HG02884 (cell line): ENCODE results near the gene DNAH10.

Experiments
- ATAC-seq: cut with Tn5 transposase; IDR thresholded peaks from one replicate; pipeline ENCODE4 v1.9.1; 2021; ENCODE audit warnings: mild to moderate bottlenecking, moderate library complexity; ENCODE audit not compliant: unreplicated experiment

Gene DNAH10

DNA sequence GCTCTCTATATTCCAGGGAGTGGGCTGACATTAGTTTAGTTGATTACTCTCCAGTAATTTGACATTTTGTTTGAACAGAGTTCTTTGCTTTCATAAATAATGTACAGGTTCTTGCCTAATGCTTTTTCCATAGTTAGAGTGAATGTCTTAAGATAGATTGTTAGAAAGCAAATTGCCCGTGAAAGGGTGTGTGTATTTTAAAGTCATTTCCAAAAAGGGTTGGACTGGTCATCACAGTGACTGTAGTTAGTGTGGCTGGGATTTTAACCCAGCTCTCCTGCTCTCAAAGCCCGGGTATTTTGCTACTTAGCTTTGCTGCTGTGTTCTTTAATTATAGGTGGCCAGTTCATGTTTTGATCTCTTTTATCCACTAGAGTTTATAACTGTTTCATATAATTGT lies 74.2 kb downstream of the DNAH10 start:
- no peak for ATAC-seq

DNA sequence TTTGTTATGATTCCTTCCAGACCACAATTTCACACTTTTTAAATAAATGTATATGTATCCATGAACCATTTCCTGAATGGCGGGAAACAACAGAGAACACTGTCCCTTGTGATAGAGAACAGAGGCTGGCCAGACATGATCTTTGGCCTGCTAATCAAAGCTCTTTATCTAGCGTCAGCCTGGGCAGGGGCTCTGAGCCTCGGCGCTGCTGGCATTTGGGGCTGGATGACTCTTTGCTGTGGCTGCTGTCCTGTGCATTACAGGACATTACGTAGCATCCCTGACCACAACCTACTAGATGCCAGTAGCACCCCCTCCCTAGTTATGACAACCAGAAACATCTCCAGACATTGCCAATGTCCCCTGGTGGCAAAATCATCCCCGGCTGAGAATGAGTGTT lies 77.7 kb downstream of the DNAH10 start:
- ATAC-seq = no peak

DNA sequence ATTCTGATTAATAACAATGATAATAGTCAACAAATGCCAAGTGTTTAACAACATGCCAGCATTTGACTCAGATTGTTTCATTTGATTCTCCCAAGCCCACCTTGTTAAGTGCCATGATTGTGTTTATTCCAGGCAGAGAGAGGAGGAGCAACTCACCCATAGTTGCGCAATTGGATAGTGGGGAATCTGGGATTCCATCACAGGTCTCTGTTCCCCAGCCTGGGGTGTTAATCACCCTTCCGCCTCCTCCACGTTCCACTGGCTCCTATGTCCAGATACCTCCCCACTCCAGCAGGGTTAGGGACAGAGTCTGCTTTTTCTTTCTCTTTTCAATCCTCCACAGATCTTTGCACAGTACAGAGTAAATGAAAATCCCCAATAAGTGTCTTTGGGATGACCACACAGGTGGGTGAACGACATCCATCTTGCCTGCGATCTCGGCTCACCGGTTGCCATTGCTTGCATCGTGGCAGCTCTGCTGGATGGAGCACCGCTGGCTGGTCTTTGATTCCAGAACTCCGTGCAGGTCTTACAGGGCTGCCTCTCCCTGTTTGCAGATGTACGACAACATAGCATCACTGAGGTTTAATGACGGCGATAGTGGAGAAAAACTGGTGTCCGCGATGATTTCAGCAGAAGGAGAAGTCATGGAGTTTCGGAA lies 78.8 kb downstream of the DNAH10 start:
- no peak for ATAC-seq

DNA sequence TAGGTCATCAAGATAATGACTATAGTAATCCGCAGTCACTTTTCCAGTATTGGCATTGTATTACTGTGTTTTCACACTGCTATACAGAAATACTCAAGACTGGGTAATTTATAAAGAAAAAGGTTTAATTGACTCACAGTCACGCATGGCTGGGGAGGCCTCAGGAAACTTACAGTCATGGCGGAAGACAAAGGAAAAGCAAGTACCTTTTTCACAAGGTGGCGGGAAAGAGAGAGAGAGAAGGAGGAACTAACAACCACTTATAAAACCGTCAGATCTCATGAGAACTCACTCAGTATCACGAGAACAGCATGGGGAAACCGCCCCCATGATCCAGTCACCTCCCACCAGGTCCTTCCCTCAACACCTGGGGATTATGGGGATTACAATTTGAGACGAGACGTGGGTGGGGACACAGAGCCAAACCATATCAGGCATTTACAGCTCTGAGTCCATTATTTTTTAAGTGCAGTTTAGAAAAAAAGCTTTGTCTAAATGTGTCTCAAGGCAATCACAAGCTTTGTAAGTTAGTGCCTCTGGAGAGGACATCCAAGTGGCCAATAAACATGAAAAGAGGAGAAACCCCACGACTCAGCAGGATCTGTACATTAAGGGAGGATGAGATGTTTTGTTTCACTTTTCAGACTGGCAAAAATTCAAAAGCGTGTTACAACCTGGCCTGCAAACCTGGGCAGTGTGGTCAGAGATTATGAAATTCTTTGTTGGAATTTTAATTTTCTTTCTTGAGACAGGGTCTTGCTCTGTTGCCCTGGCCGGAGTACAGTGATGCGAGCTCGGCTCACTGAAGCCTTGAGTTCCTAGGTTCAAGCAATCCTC lies 82.0 kb downstream of the DNAH10 start:
- no peak for ATAC-seq

DNA sequence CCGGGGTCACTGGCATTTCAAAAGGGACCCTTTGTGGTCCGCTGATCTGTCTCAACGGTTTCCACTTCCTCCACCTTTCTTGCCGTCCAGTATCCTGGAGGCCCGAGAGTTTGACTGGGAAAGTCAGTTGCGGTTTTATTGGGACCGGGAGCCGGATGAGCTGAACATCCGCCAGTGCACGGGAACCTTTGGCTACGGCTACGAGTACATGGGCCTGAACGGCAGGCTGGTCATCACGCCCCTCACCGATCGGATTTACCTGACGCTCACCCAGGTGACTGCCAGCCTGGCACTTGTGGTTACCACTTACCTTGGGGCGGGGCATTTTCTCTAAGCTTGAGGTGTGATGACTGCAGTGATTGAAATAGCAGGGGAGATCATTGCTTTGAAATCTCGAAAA lies 83.8 kb downstream of the DNAH10 start:
- ATAC-seq = no peak

DNA sequence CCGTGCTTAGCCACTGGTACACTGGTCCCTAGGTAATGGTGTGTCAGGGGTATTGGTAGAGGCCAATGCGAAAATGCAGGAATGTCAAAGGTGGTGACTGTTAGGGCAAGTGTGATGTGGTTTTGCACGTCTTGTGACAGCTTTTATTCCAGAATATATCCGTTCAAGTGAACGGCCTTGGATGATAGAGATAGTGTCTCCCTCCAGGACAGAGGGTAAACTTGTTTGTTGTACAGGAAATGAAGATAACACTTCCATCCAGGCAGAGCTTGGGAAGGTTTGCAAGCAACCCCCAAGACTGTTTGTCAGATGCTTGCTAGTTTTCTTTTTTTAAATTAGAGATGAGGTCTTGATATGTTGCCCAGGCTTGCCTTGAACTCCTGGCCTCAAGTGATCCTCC lies 84.2 kb downstream of the DNAH10 start:
- ATAC-seq = no peak

DNA sequence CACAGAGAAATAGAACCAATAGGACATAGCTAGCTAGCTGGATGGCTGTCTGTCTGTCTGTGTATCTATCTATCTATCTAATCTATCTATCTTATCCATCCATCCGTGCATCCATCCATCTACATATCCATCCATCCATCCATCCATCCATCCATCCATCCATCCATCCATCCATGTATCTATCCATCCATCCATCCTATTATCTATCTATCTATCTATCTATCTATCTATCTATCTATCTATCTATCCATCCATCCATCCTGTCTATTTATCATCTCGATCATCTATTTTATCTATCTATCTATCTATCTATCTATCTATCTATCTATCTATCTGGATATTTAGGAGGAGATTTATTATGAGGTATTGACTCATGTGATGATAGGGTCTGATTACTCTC lies 84.9 kb downstream of the DNAH10 start:
- no peak for ATAC-seq

DNA sequence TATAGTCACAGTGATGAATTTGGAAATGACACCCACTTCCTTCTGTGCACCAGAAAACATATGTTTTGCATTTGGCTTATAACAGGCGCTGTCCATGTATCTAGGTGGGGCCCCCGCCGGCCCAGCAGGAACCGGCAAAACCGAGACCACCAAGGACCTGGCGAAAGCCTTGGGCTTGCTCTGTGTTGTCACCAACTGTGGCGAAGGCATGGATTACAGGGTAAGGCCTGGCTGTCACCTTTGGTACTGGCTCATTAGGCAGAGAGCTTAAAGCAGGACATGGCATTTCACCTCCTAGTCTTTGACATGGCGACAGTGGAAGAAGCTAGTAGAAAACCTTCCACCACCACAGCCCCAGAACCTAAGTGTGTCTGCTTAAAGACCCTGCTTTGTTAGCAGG lies 85.8 kb downstream of the DNAH10 start:
- ATAC-seq = no peak

DNA sequence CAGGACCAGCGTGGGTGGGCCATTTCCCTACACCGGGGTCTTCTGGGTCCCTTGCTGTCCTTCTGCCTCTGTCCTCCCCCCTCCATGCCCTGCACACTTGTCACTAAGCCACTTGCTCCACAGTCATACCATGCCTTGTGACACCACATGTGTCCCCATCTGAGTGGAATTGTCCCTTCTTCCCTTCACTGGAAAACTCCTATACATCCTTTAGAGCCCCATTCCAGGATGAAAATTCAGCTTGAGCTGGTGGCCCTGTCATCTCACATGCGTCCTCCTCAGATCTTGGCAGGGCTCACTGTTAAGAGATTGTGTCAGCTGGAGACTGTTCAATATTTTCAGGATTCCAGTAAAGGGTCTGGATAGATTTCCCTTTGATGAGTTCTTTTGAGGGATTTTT lies 87.4 kb downstream of the DNAH10 start:
- no peak for ATAC-seq

DNA sequence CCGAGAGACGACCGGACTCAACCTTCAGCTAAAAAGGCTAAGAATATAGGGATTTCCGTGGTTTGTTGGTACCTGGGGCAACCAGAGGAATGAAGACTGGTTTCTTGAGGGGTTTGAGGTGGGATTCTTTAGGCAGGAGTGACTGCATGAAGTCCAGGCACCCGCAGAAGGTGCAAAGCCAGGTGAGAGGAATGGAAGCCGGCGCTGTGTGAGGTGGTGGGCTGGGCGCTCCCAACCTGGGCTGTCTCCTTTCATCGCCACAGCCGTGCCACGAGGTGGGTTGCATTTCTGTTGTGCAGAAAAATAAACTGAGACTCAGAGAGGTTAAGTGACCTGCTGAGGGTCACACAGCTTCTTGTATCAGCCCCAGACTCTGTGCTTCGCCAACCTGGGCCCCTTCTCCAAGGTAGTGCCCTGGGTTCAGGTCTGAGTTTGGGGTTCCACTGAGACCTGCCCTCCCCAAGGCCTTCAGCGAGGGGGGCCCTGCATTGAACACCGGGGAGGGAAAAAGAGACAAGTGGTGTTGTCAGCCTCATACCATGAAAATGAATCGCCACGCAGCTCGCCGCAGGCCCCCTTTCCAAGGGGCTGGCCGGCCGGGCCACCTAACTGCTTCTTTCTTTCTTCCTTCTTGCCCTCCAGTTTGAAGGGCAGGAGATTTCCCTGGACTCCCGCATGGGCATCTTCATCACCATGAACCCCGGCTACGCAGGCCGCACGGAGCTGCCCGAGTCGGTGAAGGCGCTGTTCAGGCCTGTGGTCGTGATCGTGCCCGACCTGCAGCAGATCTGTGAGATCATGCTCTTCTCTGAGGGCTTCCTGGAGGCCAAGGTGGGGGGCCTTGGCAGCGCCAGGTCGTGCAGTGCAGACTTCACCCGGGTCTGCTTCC lies 88.4 kb downstream of the DNAH10 start:
- no peak for ATAC-seq

DNA sequence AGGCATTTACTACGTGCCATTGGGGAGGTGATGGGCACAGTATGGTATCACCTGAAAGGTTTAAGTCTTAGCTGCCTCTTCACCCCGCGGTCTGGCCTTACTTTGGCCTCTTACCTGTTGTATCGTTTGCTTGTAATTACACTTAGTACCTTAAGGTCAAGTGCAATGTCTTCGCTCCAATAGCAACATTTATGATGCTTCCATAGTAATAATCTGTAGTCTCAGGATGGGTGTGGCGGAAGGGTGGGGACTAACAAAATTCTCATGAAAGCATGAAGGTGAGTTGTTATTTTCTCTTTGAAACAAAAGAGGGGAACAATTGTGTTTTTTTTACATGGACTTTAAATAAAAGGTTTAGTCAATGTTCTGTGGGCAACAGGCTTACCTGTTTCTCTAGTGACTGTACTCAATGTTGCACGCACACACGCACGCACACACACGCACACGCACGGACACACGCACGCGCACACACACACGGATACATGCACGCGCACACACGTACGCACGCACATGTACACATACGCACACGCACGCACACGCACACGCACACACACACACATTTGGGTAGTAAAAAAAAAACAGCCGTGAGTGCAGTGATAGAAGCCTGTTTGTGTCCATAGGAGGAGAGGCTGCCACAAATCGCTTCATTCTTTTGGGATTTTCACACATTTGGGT lies 91.4 kb downstream of the DNAH10 start:
- no peak for ATAC-seq

DNA sequence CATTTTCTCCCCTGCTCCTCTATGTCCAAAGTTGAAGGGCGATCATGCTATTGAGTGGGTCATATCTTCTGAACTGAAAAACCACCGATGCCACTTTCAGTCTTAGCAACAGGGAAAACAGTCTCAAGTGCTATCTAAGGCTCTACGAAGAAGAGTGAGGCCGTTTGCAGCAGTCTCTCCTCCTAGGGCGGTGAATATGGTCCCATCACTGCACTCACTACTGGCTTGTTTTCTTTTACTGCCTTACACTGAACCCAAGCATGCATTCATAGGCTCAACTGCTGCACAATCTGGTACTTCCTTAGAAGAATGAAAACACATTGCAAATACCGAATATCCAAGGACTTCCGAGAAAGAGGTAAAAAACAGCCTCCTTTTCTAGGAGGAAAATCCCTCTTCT lies 92.1 kb downstream of the DNAH10 start:
- no peak for ATAC-seq

DNA sequence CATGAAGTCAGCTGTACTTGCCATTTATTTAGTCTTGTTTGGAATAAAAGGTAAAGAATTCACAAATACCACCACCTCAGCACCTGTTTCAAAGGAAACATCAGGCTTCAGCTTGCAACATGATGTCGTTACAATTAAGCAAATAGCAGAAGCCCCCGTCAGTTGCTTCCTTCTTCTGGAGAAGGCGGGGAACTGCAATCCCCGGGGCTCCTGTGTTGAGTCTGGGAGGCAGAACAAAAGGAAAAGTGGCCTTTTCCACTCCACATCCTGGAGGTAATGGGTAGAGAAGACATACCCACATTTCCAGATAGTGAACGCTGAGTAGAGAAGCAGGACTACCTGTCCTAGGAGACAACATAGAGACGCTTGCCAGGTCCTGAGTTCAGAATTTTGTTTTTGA lies 92.8 kb downstream of the DNAH10 start:
- no peak for ATAC-seq

DNA sequence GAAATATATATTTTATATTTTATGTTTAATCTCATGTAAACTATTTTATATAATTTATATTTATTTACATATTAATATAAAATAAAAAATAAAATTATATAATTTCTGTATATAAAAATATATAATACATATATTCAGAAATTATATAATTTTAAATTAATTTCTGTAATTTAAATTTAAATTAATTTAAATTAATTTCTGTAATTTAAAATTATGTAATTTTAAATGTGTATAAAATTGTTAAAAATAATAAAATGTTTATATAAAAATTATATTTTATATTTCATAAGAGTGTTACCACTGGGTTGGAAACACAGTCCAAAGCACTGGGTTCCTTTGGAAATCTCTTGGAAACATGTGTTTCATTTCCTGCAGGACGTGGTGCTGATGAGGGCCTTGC lies 94.6 kb downstream of the DNAH10 start:
- no peak for ATAC-seq

DNA sequence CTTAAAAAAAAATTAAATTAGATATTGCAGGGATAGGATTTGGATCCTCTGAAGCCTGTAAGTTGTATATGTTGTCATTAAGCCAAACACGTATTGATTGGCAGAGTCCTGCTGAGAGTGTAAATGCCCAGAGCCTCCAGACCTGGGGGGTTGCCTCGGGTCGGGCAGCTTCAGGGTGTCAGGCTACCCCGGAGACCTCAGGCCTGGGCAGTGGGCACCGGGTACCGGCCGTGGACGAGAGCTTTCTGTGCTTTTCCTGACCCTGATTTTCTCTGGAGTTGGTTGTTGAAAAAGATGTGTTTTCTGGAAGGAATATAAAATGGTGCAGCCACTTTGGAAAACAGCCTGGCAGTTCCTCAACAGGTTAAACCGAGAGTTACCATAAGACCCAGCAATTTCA lies 96.1 kb downstream of the DNAH10 start:
- no peak for ATAC-seq

DNA sequence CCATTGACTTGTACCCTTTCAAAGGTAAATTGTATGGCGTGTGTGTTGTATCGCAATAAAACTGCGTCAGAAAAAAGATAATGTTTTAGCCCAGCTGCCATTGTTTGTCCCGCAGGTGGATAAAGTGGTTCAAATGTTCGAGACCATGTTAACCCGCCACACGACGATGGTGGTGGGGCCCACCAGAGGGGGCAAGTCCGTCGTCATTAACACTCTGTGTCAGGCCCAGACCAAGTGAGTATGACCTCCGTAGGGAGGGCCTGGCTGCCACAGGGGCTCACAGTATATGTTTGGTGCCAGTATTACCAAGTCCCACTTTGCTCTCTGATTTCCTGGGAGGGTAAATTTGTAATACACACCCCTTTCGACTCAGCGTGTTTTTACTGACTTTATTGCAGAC lies 96.9 kb downstream of the DNAH10 start:
- no peak for ATAC-seq

DNA sequence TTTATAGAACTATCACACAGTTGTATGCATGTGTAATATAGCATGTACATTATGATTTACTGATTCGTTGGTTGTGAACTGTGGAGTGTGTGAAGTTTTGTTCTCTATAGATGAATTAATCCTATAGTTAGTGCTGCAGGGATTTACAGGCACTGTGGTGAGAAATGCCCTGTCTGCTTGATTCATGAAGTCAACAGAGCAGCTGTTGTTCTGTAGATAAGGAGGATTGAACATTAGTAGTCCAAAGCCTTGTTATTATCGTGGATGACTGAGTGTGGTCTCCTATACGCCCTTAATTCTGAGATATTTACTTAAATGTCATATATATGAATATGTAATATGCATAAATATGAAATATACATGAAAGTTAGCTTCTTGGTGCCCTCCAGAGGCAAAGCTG lies 98.3 kb downstream of the DNAH10 start:
- no peak for ATAC-seq

DNA sequence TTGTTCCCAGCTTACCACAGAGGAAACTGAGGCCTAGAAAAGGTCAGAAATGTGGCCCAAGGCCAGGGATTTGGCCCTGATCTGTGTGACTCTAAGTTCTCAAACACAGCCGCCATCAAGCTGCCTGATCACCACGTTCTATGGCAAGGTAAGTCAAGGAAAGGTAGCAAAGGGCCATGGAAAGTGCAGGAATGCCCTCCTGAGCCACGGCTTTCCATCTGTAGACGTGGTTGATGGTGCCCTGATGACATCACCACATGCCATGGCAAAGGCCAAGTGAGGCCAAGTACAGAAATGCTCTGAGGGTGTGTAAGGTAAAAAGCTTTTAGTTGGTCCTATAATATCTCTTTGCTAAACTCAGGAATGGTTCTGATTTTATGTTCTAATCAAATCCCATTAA lies 99.3 kb downstream of the DNAH10 start:
- no peak for ATAC-seq

DNA sequence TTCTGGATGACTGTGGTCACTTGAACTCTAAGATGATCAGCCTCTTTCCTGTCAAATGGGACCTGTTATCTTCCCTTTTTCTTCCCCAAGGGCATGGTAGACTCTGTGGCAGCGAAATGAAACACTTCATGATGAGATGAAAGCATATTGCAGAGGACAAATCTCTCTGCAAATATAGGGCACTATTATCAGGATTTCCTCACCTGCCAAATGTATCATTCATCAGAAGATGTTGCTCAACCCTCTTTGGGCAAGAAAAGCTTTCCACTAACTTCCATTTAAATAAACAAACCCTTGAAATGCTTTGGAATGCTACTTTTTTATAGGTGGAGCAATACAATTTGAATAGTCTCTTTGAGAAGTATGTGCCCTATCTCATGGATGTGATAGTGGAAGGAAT lies 105.0 kb downstream of the DNAH10 start:
- ATAC-seq = no peak

DNA sequence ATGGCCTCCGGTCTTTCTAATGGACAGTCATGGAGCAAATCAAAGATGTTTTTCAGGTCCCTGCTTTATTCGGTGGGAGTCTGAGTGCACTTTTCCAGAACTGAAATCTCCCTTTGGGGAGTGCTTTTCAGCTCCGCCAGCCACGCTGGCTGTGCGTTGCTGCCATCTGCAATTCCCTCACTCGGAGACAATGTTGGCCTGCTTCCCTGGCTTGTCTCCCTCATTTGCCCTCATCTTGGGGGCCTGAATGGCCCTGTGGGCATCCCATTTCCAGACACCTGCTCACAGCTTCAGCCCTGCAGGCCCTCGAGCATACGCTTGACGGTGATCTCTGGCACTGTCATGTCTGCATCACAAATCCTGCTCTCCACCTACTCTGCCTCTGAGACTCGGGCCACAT lies 106.7 kb downstream of the DNAH10 start:
- no peak for ATAC-seq

DNA sequence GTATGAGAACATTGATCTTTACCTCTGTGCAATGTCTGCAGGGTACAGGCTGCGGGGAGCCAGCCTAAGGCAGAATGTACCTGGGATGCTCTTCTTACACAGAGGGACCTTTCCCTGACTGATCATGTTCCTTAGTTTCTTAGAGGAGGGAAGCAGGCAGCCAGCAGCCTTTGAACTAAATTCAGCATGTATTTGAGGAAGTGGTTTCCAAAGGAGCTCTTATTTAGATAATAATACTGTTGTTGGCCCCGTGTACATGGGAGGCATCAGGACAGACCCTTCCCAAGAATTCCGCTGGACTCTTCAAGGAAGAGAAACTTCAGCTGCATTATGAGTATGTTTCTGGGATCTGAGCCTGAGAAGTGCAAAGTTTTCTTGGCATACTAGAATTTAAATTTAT lies 111.7 kb downstream of the DNAH10 start:
- no peak for ATAC-seq
